Bronchial epithelial cell (primary cell): ENCODE results near the gene CSTB. TPM values are rescaled to one million over a fixed set of nuclear protein-coding genes. Genes with fewer than 3 reads are reported as not detected.

Source experiments
- DNase-seq: peaks from one replicate; pipeline ENCODE4 v3.0.0-alpha.2; 2010; ENCODE audit warnings: low read depth
- FAIRE-seq: peaks from 2 replicates; lab custom pipeline; 2011; peaks lifted over from hg19 to GRCh38; lab: Jason Lieb, UNC
- H3K27me3 ChIP-seq: 2 replicates; pipeline ENCODE4 v1.5.1; 2011; ENCODE audit warnings: low read length; ENCODE audit not compliant: control insufficient read depth, insufficient read depth
- H3K36me3 ChIP-seq: 2 replicates; pipeline ENCODE4 v1.5.1; 2011; ENCODE audit warnings: low read length; ENCODE audit not compliant: control insufficient read depth, insufficient read depth
- H3K4me3 ChIP-seq: 2 replicates; pipeline ENCODE4 v1.5.1; 2011; ENCODE audit warnings: mild to moderate bottlenecking, low read depth, low read length, control low read depth
- CTCF ChIP-seq: IDR thresholded peaks from 2 replicates; pipeline ENCODE4 v1.5.1; 2011; ENCODE audit warnings: mild to moderate bottlenecking, moderate library complexity, low read length, control low read depth, inconsistent platforms; ENCODE audit not compliant: insufficient read depth, severe bottlenecking
- total RNA-seq: library from RNA; depleted of rRNA; stranded (reverse); fragments of >200 nt; gene quantifications from 2 replicates; pipeline ENCODE4 v1.2.1, GENCODE V29; 2014

The CSTB gene
- total RNA-seq, 1 donor from 2014 or later: 31.3 TPM

GRCh38 chr21:43754948-43755781, 20.9 kb downstream of the CSTB start:
- Histone ChIP-seq H3K36me3 (peaks cover 62% of the 10 kb centered on the region), H3K4me3 (no peak overlapping the region), H3K27me3 (no peaks in the 10 kb centered on the region)
- no peak for DNase-seq
- FAIRE-seq: no peak
- TF ChIP-seq CTCF: no peak

GRCh38 chr21:43753439-43753799, 22.7 kb downstream of the CSTB start:
- peaks cover 56% of the 10 kb centered on the region for H3K36me3 ChIP-seq

GRCh38 chr21:43752758-43753438, 23.2 kb downstream of the CSTB start:
- TF ChIP-seq CTCF: no peak
- FAIRE-seq: peak; percentile 99
- no peaks in the 10 kb centered on the region for H3K27me3 ChIP-seq

More at GRCh38 chr21:43753439-43753799, 22.7 kb downstream of the CSTB start:
- no peak for DNase-seq
- TF ChIP-seq CTCF: no peak
- FAIRE-seq: no peak
- no peak overlapping the region for H3K4me3 ChIP-seq
- H3K27me3 ChIP-seq: no peaks in the 10 kb centered on the region

GRCh38 chr21:43751955-43752591, 24.0 kb downstream of the CSTB start:
- Histone ChIP-seq H3K27me3 (no peaks in the 10 kb centered on the region), H3K36me3 (peaks cover 62% of the 10 kb centered on the region), H3K4me3 (no peak overlapping the region)
- DNase-seq (no peak), FAIRE-seq (no peak)
- TF ChIP-seq CTCF: no peak

More at GRCh38 chr21:43752758-43753438, 23.2 kb downstream of the CSTB start:
- Histone ChIP-seq H3K36me3 (peaks cover 57% of the 10 kb centered on the region), H3K4me3 (no peak overlapping the region)
- DNase-seq: no peak

GRCh38 chr21:43750339-43751033, 25.6 kb downstream of the CSTB start:
- TF ChIP-seq CTCF: no peak
- Histone ChIP-seq H3K27me3 (no peaks in the 10 kb centered on the region), H3K4me3 (no peak overlapping the region), H3K36me3 (peaks cover 55% of the 10 kb centered on the region)
- DNase-seq (no peak), FAIRE-seq (peak; percentile 84)
